Thymus (tissue), 11 donors: ENCODE results near the gene OCRL. TPM values are rescaled to one million over a fixed set of nuclear protein-coding genes. Genes with fewer than 3 reads are reported as not detected.
A peak's percentile ranks its signal among the peaks of the same experiment; 100 is the strongest.

ENCODE experiments used
- DNase-seq, 9 donors: peaks; one replicate each; pipeline ENCODE4 v3.0.0-alpha.2; 2013; ENCODE audit warnings: low spot score in 9 of 9, low read depth in 6 of 9, missing footprints in 1 of 9
- H3K27ac ChIP-seq, 2 donors: one replicate each; pipeline ENCODE4 v1.5.1; 2013; ENCODE audit warnings: control low read depth in 1 of 2, low read depth in 1 of 2, low read length in 1 of 2, mild to moderate bottlenecking in 1 of 2, moderate library complexity in 1 of 2
- H3K27me3 ChIP-seq, 2 donors: one replicate each; pipeline ENCODE4 v1.5.1; 2013; ENCODE audit warnings: low read length in 1 of 2; ENCODE audit not compliant: control insufficient read depth in 2 of 2, insufficient read depth in 1 of 2
- H3K36me3 ChIP-seq, 2 donors: one replicate each; pipeline ENCODE4 v1.5.1; 2013; ENCODE audit warnings: low read length in 1 of 2, mild to moderate bottlenecking in 1 of 2, moderate library complexity in 1 of 2; ENCODE audit not compliant: control insufficient read depth in 2 of 2, insufficient read depth in 2 of 2
- H3K4me1 ChIP-seq, 2 donors: one replicate each; pipeline ENCODE4 v1.5.1; 2013; ENCODE audit warnings: low read length in 2 of 2; ENCODE audit not compliant: control insufficient read depth in 2 of 2, insufficient read depth in 2 of 2
- H3K4me3 ChIP-seq, 2 donors: one replicate each; pipeline ENCODE4 v1.5.1; 2013; ENCODE audit warnings: low read length in 2 of 2, control low read depth in 1 of 2, mild to moderate bottlenecking in 1 of 2
- H3K9me3 ChIP-seq, 2 donors: one replicate each; pipeline ENCODE4 v1.5.1; 2013; ENCODE audit warnings: low read length in 1 of 2, mild to moderate bottlenecking in 1 of 2; ENCODE audit not compliant: control insufficient read depth in 2 of 2, insufficient read depth in 1 of 2
- WGBS: extraction: QIAGEN DNeasy Blood & Tissue Kit; methylation state at CpG from one replicate; pipeline ENCODE4 v1.1.7; 2013; 5-methylcytosine and 5-hydroxymethylcytosine counted together
- polyA plus RNA-seq: library from polyadenylated mRNA; stranded (reverse); fragments of 200-250 nt; gene quantifications from one replicate; pipeline ENCODE4 v1.2.3, GENCODE V29; 2013
- total RNA-seq: library from RNA; stranded (reverse); fragments of 120-200 nt; gene quantifications from one replicate; pipeline ENCODE4 v1.2.4, GENCODE V29; 2013
- donor health status: healthy.

Gene OCRL
- total and polyA plus RNA-seq, 2 donors: 3.5 to 8.2 TPM

GRCh38 chrX:129512409-129512808, 27.6 kb upstream of the OCRL start:
- no peaks in the 10 kb centered on the region for H3K36me3 ChIP-seq
- H3K27ac ChIP-seq: no peak overlapping the region
- H3K27me3 ChIP-seq: no peaks in the 10 kb centered on the region
- 93% methylated on average over 2 of the region's 2 CpGs for WGBS
- H3K4me1 ChIP-seq: no peaks in the 10 kb centered on the region
- no peak overlapping the region for H3K4me3 ChIP-seq
- DNase-seq: no peak
- H3K9me3 ChIP-seq: no peaks in the 10 kb centered on the region

GRCh38 chrX:129516402-129516801, 23.7 kb upstream of the OCRL start:
- no peak for DNase-seq
- H3K4me1 ChIP-seq: no peaks in the 10 kb centered on the region
- no peak overlapping the region for H3K4me3 ChIP-seq
- no peaks in the 10 kb centered on the region for H3K27me3 ChIP-seq
- no peaks in the 10 kb centered on the region for H3K36me3 ChIP-seq
- no peaks in the 10 kb centered on the region for H3K9me3 ChIP-seq
- H3K27ac ChIP-seq: no peak overlapping the region
- 97% methylated on average over 3 of the region's 3 CpGs for WGBS

- H3K27me3 ChIP-seq: peaks cover 0 to 11% of the 10 kb centered on the region in 2 donors
- no peak for DNase-seq
- H3K4me3 ChIP-seq: no peak overlapping the region
- H3K4me1 ChIP-seq: no peaks in the 10 kb centered on the region
- no peak overlapping the region for H3K27ac ChIP-seq
- no peaks in the 10 kb centered on the region for H3K36me3 ChIP-seq
- no peaks in the 10 kb centered on the region for H3K9me3 ChIP-seq
- WGBS: 94% methylated on average over 3 of the region's 3 CpGs
Observed at GRCh38 chrX:129520151-129520550, 19.9 kb upstream of the OCRL start.

- Histone ChIP-seq H3K36me3 (no peaks in the 10 kb centered on the region), H3K4me3 (peak overlapping the region; percentile 52 to 59), H3K4me1 (no peaks in the 10 kb centered on the region), H3K9me3 (no peaks in the 10 kb centered on the region), H3K27me3 (peaks cover 0 to 11% of the 10 kb centered on the region in 2 donors), H3K27ac (peak overlapping the region; percentile 18 to 48)
- WGBS: 4% methylated on average over 44 of the region's 56 CpGs
- DNase-seq: peak in 1 of 9 donors; percentile 32
Observed at GRCh38 chrX:129522184-129523078, 17.6 kb upstream of the OCRL start.

GRCh38 chrX:129523079-129523911, 16.8 kb upstream of the OCRL start, which contains the start of gene SMARCA1:
TSS of gene SMARCA1 (minus strand) at chrX:129523490. CDS start at chrX:129523370, 120 bp downstream.
- no peaks in the 10 kb centered on the region for H3K9me3 ChIP-seq
- H3K27me3 ChIP-seq: peaks cover 0 to 11% of the 10 kb centered on the region in 2 donors
- DNase-seq: peak in 1 of 9 donors; percentile 24
- no peaks in the 10 kb centered on the region for H3K4me1 ChIP-seq
- no peaks in the 10 kb centered on the region for H3K36me3 ChIP-seq
- WGBS: 5% methylated on average over 52 of the region's 54 CpGs
- peak within 1 kb of the TSS; percentile 18 to 48 for H3K27ac ChIP-seq
- H3K4me3 ChIP-seq: peak within 1 kb of the TSS; percentile 52 to 59

- H3K27ac ChIP-seq: no peak overlapping the region
- 99% methylated on average over 3 of the region's 3 CpGs for WGBS
Observed at GRCh38 chrX:129524250-129524850, 15.7 kb upstream of the OCRL start.

GRCh38 chrX:129525162-129525561, 14.9 kb upstream of the OCRL start:
- H3K36me3 ChIP-seq: no peaks in the 10 kb centered on the region
- H3K27ac ChIP-seq: no peak overlapping the region
- no peaks in the 10 kb centered on the region for H3K4me1 ChIP-seq
- no peak overlapping the region for H3K4me3 ChIP-seq
- peaks cover 0 to 11% of the 10 kb centered on the region in 2 donors for H3K27me3 ChIP-seq
- 54% methylated on average over 4 of the region's 4 CpGs for WGBS
- H3K9me3 ChIP-seq: no peaks in the 10 kb centered on the region
- no peak for DNase-seq

More at GRCh38 chrX:129524250-129524850, 15.7 kb upstream of the OCRL start:
- H3K4me3 ChIP-seq: no peak overlapping the region
- H3K9me3 ChIP-seq: no peaks in the 10 kb centered on the region
- no peak for DNase-seq
- H3K27me3 ChIP-seq: peaks cover 0 to 11% of the 10 kb centered on the region in 2 donors
- no peaks in the 10 kb centered on the region for H3K4me1 ChIP-seq
- H3K36me3 ChIP-seq: no peaks in the 10 kb centered on the region

GRCh38 chrX:129525896-129526295, 14.2 kb upstream of the OCRL start:
- Histone ChIP-seq H3K36me3 (no peaks in the 10 kb centered on the region), H3K4me1 (no peaks in the 10 kb centered on the region), H3K27me3 (peaks cover 0 to 11% of the 10 kb centered on the region in 2 donors), H3K9me3 (no peaks in the 10 kb centered on the region), H3K27ac (no peak overlapping the region), H3K4me3 (no peak overlapping the region)
- WGBS: 12% methylated on average over 3 of the region's 3 CpGs
- no peak for DNase-seq
